Mononuclear cell (primary cell): ENCODE data around the gene UGT3A2. TPM values are rescaled to one million over a fixed set of nuclear protein-coding genes. Genes with fewer than 3 reads are reported as not detected.

Source experiments
- H3K27me3 ChIP-seq: 2 replicates; pipeline ENCODE4 v1.6.0; 2011; ENCODE audit warnings: low read length, control low read depth; ENCODE audit not compliant: insufficient read depth
- H3K4me1 ChIP-seq: 2 replicates; pipeline ENCODE4 v1.5.1; 2011; ENCODE audit warnings: mild to moderate bottlenecking, low read length, control low read depth; ENCODE audit not compliant: insufficient read depth
- H3K4me3 ChIP-seq: 2 replicates; pipeline ENCODE4 v1.5.1; 2011; ENCODE audit warnings: mild to moderate bottlenecking, low read length, moderate library complexity
- H3K9me3 ChIP-seq: 2 replicates; pipeline ENCODE4 v1.5.1; 2011; ENCODE audit warnings: low read depth, mild to moderate bottlenecking, control low read depth, low read length
- total RNA-seq: library from RNA; depleted of rRNA; stranded (reverse); fragments of >200 nt; gene quantifications from one replicate; pipeline ENCODE4 v1.2.3, GENCODE V29; 2012

The UGT3A2 gene
- total RNA-seq, 1 donor = not detected

DNA sequence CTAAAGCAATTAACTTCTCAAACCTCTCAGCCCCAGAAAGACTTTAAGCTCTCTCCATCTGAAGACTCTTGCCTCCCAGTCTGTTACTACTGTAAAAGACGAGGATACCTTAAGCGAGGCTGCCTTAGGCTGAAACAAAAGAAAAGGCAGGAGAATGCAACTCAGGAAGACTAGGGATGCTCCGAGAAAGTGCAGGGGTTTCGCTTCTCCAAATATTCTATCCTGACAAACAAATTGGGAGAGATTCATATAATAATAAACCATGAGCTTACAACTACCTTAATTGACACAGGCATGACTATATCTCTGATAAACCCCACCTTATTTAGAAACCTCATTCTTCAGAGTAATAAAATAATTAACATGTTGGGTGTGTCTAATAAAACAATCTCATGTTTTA, 70.6 kb downstream of the UGT3A2 start:
- Histone ChIP-seq H3K27me3 (peaks cover 3% of the 10 kb centered on the region), H3K4me1 (no peaks in the 10 kb centered on the region), H3K9me3 (no peaks in the 10 kb centered on the region), H3K4me3 (no peak overlapping the region)

DNA sequence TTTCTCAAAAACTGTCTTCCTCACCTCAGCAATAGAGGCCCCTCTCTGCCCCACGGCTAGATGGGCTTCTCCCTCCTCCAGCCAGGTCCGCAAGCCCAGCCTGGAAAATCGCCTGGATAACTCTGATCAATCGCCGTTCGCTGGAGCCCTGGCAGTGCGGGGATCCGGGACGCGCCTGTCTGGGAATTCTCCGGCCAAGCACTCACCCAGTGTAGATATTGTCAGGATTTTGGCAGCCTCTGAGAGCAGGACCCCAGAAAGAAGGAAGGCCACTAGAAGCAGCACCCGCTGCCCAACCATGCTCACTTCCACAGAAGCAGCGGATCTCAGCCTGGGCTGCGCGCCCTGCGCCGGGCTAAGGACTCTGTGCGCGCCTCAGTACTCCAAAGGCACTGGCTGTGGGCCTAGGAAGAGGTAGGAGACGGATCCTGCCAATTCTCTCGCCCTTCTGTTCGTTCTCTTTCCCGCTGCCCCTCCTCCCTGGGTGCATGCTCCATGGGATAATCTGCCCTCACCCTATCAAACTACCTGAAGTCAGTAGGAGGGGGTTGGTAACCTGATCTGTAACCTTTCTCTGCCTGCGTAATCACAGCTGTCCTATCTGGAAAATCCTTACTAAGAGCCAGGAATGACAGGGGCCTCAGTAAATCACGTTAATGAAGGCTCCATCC, 75.6 kb downstream of the UGT3A2 start, which contains the start of gene UGT3A1:
TSS of gene UGT3A1 (minus strand) at position 450 of the 671 bp plus-strand sequence. CDS start at position 300, 150 bp downstream.
- H3K4me1 ChIP-seq = no peaks in the 10 kb centered on the region
- no peak within 1 kb of the TSS for H3K4me3 ChIP-seq
- H3K27me3 ChIP-seq = peaks cover 3% of the 10 kb centered on the region
- H3K9me3 ChIP-seq = no peaks in the 10 kb centered on the region

DNA sequence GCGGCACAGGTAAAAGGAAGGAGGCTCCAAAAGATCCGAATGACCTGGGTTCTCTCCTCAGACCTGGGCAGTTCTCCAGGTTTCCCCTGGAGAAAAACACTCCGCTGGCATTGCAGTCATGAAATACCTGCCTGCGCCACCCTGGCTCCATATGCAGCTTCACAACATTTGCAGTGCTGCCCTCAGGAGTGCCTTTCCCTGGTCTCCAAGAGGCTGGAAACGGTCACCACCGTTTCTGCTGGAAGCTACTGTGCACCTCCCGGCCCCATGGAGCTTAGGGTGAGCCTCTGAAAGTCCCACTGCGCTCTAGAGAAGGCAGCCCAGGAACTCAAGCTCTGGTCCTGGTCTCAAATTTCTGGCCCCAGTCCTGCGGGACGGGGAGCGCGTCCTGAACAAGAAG, 76.2 kb downstream of the UGT3A2 start:
- Histone ChIP-seq H3K27me3 (peaks cover 3% of the 10 kb centered on the region), H3K9me3 (no peaks in the 10 kb centered on the region), H3K4me3 (no peak overlapping the region), H3K4me1 (no peaks in the 10 kb centered on the region)

- Histone ChIP-seq H3K27me3 (peaks cover 3% of the 10 kb centered on the region), H3K4me1 (no peaks in the 10 kb centered on the region)
These were observed 78.2 kb downstream of the UGT3A2 start for GRCh38 chr5:35988529-35988928.

GRCh38 chr5:35987776-35988175, 78.9 kb downstream of the UGT3A2 start:
- Histone ChIP-seq H3K27me3 (peaks cover 3% of the 10 kb centered on the region), H3K9me3 (no peaks in the 10 kb centered on the region), H3K4me3 (no peak overlapping the region), H3K4me1 (no peaks in the 10 kb centered on the region)

More at GRCh38 chr5:35988529-35988928, 78.2 kb downstream of the UGT3A2 start:
- no peak overlapping the region for H3K4me3 ChIP-seq
- H3K9me3 ChIP-seq = no peaks in the 10 kb centered on the region

Other genes starting within 250 kb of the UGT3A2 start
- gene IL7R, start 210.0 kb downstream of the UGT3A2 start, total RNA-seq = 360 TPM
- not detected for gene CAPSL, start 128.3 kb downstream of the UGT3A2 start, total RNA-seq
- under 0.01 TPM for gene UGT3A1, start 75.5 kb downstream of the UGT3A2 start, total RNA-seq
- 4.1 TPM for gene LMBRD2, start 85.0 kb upstream of the UGT3A2 start, total RNA-seq
- gene SKP2, start 85.2 kb upstream of the UGT3A2 start, total RNA-seq = 7.6 TPM
- gene NADK2, start 175.0 kb upstream of the UGT3A2 start, total RNA-seq = 10.4 TPM
- gene RANBP3L, start 235.0 kb upstream of the UGT3A2 start, total RNA-seq = 0.10 TPM